Adipose tissue (tissue), 3 donors: ENCODE results near the gene TIPARP. TPM values are rescaled to one million over a fixed set of nuclear protein-coding genes. Genes with fewer than 3 reads are reported as not detected.
"Not testable (repeated sequence)": the region's sequence is repeated elsewhere in the genome, so short reads cannot be mapped to it uniquely, and the experiment has no call there.

Experiments
- H3K27ac ChIP-seq: one replicate; pipeline ENCODE4 v1.5.1; 2013; ENCODE audit warnings: low read depth, low read length
- WGBS, 3 donors: extraction: QIAGEN DNeasy Blood & Tissue Kit; methylation state at CpG; one replicate each; pipeline ENCODE4 v1.1.7; 2013; 5-methylcytosine and 5-hydroxymethylcytosine counted together
- polyA plus RNA-seq, 3 donors: library from polyadenylated mRNA; stranded (reverse); fragments of 200-250 nt; gene quantifications; one replicate each; pipeline ENCODE4 v1.2.3, GENCODE V29; 2013
- donor health status: healthy with polysubstance abuse.
- donor health status: Bipolar disorder and iron deficiency.
- donor health status: healthy.

TIPARP gene
- polyA plus RNA-seq, 3 donors: 7.4 to 94.6 (median 50.4) TPM

- no peak overlapping the region for H3K27ac ChIP-seq
- 6 to 42% (median 8%) methylated on average over 6 of the region's 6 CpGs for WGBS, 3 donors
These were observed 30.5 kb upstream of the TIPARP start for GRCh38 chr3:156643729-156644389.

- no peak overlapping the region for H3K27ac ChIP-seq
These were observed 29.4 kb upstream of the TIPARP start for GRCh38 chr3:156644958-156645357.

- no peak overlapping the region for H3K27ac ChIP-seq
These were observed 27.4 kb upstream of the TIPARP start for GRCh38 chr3:156646958-156647357.

- 72 to 85% (median 82%) methylated on average over 3 of the region's 3 CpGs for WGBS, 3 donors
- no peak overlapping the region for H3K27ac ChIP-seq
These were observed 26.3 kb upstream of the TIPARP start for GRCh38 chr3:156648086-156648485.

GRCh38 chr3:156649681-156650080 is 24.7 kb upstream of the TIPARP start:
- no peak overlapping the region for H3K27ac ChIP-seq
- WGBS, 3 donors: 54 to 98% (median 66%) methylated on average over 1 of the region's 1 CpG

GRCh38 chr3:156652661-156653060 is 21.7 kb upstream of the TIPARP start:
- H3K27ac ChIP-seq: not testable (repeated sequence)
- WGBS, 3 donors: 97 to 99% (median 98%) methylated on average over 2 of the region's 2 CpGs

- 85 to 95% (median 90%) methylated on average over 1 of the region's 1 CpG for WGBS, 3 donors
- no peak overlapping the region for H3K27ac ChIP-seq
These were observed 19.6 kb upstream of the TIPARP start for GRCh38 chr3:156654834-156655233.

GRCh38 chr3:156655819-156656550 is 18.4 kb upstream of the TIPARP start:
- 83 to 85% (median 85%) methylated on average over 5 of the region's 5 CpGs for whole genome bisulfite sequencing, 3 donors

GRCh38 chr3:156657440-156657839 is 16.9 kb upstream of the TIPARP start:
- WGBS, 3 donors: 96 to 98% (median 98%) methylated on average over 2 of the region's 2 CpGs
- no peak overlapping the region for H3K27ac ChIP-seq

More at GRCh38 chr3:156655819-156656550, 18.4 kb upstream of the TIPARP start:
- H3K27ac ChIP-seq: no peak overlapping the region

GRCh38 chr3:156657862-156658731 is 16.3 kb upstream of the TIPARP start:
- 89 to 97% (median 95%) methylated on average over 4 of the region's 4 CpGs for WGBS, 3 donors
- no peak overlapping the region for H3K27ac ChIP-seq

- 67 to 81% (median 75%) methylated on average over 1 of the region's 1 CpG for WGBS, 3 donors
- no peak overlapping the region for H3K27ac ChIP-seq
These were observed 15.7 kb upstream of the TIPARP start for GRCh38 chr3:156658732-156659090.

- no peak overlapping the region for H3K27ac ChIP-seq
These were observed 15.1 kb upstream of the TIPARP start for GRCh38 chr3:156659260-156659659.

GRCh38 chr3:156661155-156661554 is 13.2 kb upstream of the TIPARP start:
- WGBS, 3 donors: 51 to 80% (median 62%) methylated on average over 2 of the region's 2 CpGs
- no peak overlapping the region for H3K27ac ChIP-seq

- WGBS, 3 donors: 65 to 84% (median 70%) methylated on average over 8 of the region's 8 CpGs
- H3K27ac ChIP-seq: no peak overlapping the region
These were observed 10.2 kb upstream of the TIPARP start for GRCh38 chr3:156664011-156664830.

- H3K27ac ChIP-seq: no peak overlapping the region
These were observed 9.6 kb upstream of the TIPARP start for GRCh38 chr3:156664831-156665178.

GRCh38 chr3:156665291-156665690 is 9.1 kb upstream of the TIPARP start:
- no peak overlapping the region for H3K27ac ChIP-seq
- WGBS, 3 donors: 39 to 75% (median 58%) methylated on average over 2 of the region's 2 CpGs

GRCh38 chr3:156666073-156666472 is 8.3 kb upstream of the TIPARP start:
- H3K27ac ChIP-seq: no peak overlapping the region
- 76 to 92% (median 86%) methylated on average over 1 of the region's 1 CpG for WGBS, 3 donors

GRCh38 chr3:156668073-156668763 is 6.2 kb upstream of the TIPARP start:
- no peak overlapping the region for H3K27ac ChIP-seq
- WGBS, 3 donors: 31 to 37% (median 32%) methylated on average over 4 of the region's 4 CpGs
